ENCODE data around the gene GPR107.

GPR107 gene

GRCh38 chr9:130023144-130023787 lies 30.4 kb upstream of the GPR107 start:
- TF ChIP-seq CTCF (IDR thresholded peaks at IDR 0.05; ENCODE audit: low read depth, low read length), result no peak
- no peak for DNase-seq (ENCODE audit: extremely low read depth, low read depth)

GRCh38 chr9:130023994-130024596 lies 29.6 kb upstream of the GPR107 start:
- no peak for TF ChIP-seq CTCF (IDR thresholded peaks at IDR 0.05; ENCODE audit: low read depth, low read length)

GRCh38 chr9:130024597-130024994 lies 29.1 kb upstream of the GPR107 start:
- no peak for TF ChIP-seq CTCF (IDR thresholded peaks at IDR 0.05; ENCODE audit: low read depth, low read length)
- no peak for DNase-seq (ENCODE audit: extremely low read depth, low read depth)

More at GRCh38 chr9:130023994-130024596, 29.6 kb upstream of the GPR107 start:
- DNase-seq (ENCODE audit: extremely low read depth, low read depth), result no peak

GRCh38 chr9:130026583-130027340 lies 26.9 kb upstream of the GPR107 start:
- DNase-seq (ENCODE audit: extremely low read depth, low read depth), result no peak
- TF ChIP-seq CTCF (IDR thresholded peaks at IDR 0.05; ENCODE audit: low read depth, low read length), result no peak

GRCh38 chr9:130027533-130028365 lies 26.0 kb upstream of the GPR107 start:
- TF ChIP-seq CTCF (IDR thresholded peaks at IDR 0.05; ENCODE audit: low read depth, low read length), result no peak
- DNase-seq (ENCODE audit: extremely low read depth, low read depth), result no peak

- TF ChIP-seq CTCF (IDR thresholded peaks at IDR 0.05; ENCODE audit: low read depth, low read length), result no peak
- DNase-seq (ENCODE audit: extremely low read depth, low read depth), result no peak
Measured at GRCh38 chr9:130028493-130029222, 25.0 kb upstream of the GPR107 start.

Data from AG09319 (cell line).